HG03135 (cell line): ENCODE data around the gene LYPD6B.

Source experiments
- ATAC-seq: cut with Tn5 transposase; IDR thresholded peaks from one replicate; pipeline ENCODE4 v1.9.1; 2021; ENCODE audit warnings: mild to moderate bottlenecking, moderate library complexity; ENCODE audit not compliant: unreplicated experiment

LYPD6B gene

GRCh38 chr2:149009576-149010461 lies 28.7 kb upstream of the LYPD6B start:
- no peak for ATAC-seq

- no peak for ATAC-seq
Measured at GRCh38 chr2:149012545-149012944, 26.0 kb upstream of the LYPD6B start.

GRCh38 chr2:149015501-149015900 lies 23.0 kb upstream of the LYPD6B start:
- no peak for ATAC-seq

GRCh38 chr2:149015926-149016563 lies 22.5 kb upstream of the LYPD6B start:
- no peak for ATAC-seq

- ATAC-seq = peak; percentile 31
Measured at GRCh38 chr2:149017116-149017985, 21.1 kb upstream of the LYPD6B start.

GRCh38 chr2:149018981-149019380 lies 19.5 kb upstream of the LYPD6B start:
- ATAC-seq = no peak

GRCh38 chr2:149019768-149020167 lies 18.7 kb upstream of the LYPD6B start:
- ATAC-seq = no peak

- peak; percentile 18 for ATAC-seq
Measured at GRCh38 chr2:149020432-149020851, 18.1 kb upstream of the LYPD6B start.

GRCh38 chr2:149021271-149021719 lies 17.2 kb upstream of the LYPD6B start:
- peak; percentile 70 for ATAC-seq

GRCh38 chr2:149021761-149022160 lies 16.7 kb upstream of the LYPD6B start:
- ATAC-seq = peak; percentile 67

- no peak for ATAC-seq
Measured at GRCh38 chr2:149023091-149023490, 15.4 kb upstream of the LYPD6B start.

GRCh38 chr2:149027590-149028250 lies 10.8 kb upstream of the LYPD6B start:
- no peak for ATAC-seq

- ATAC-seq = no peak
Measured at GRCh38 chr2:149028377-149028776, 10.1 kb upstream of the LYPD6B start.

GRCh38 chr2:149028891-149029290 lies 9.6 kb upstream of the LYPD6B start:
- no peak for ATAC-seq

GRCh38 chr2:149029307-149029965 lies 9.1 kb upstream of the LYPD6B start:
- no peak for ATAC-seq

- no peak for ATAC-seq
Measured at GRCh38 chr2:149031396-149031795, 7.1 kb upstream of the LYPD6B start.

- ATAC-seq = no peak
Measured at GRCh38 chr2:149033716-149034115, 4.8 kb upstream of the LYPD6B start.

GRCh38 chr2:149034406-149034805 lies 4.1 kb upstream of the LYPD6B start:
- ATAC-seq = no peak

- ATAC-seq = no peak
Measured at GRCh38 chr2:149036507-149037293, 1.8 kb upstream of the LYPD6B start.
